GM23248 (cell line): ENCODE results near the gene GDPGP1. TPM values are rescaled to one million over a fixed set of nuclear protein-coding genes. Genes with fewer than 3 reads are reported as not detected.

Experiments used
- DNase-seq: peaks from one replicate; pipeline ENCODE4 v3.0.0-alpha.2; 2015
- H2AFZ ChIP-seq: fragments of 200-600 bp; sonication (generic); 2 replicates; pipeline ENCODE4 v1.6.1; 2016; ENCODE audit warnings: antibody characterized with exemption
- H3F3A ChIP-seq: fragments of 200-600 bp; sonication (generic); 2 replicates; pipeline ENCODE4 v1.6.1; 2016; ENCODE audit warnings: mild to moderate bottlenecking, antibody characterized with exemption, mixed run types; ENCODE audit not compliant: insufficient read depth
- H3K27ac ChIP-seq: fragments of 200-600 bp; sonication (generic); 2 replicates; pipeline ENCODE4 v1.5.1; 2016; ENCODE audit warnings: mild to moderate bottlenecking
- H3K27me3 ChIP-seq: fragments of 200-600 bp; sonication (generic); replicated peaks from 2 replicates; pipeline ENCODE4 v1.6.1; 2016; ENCODE audit warnings: mild to moderate bottlenecking; ENCODE audit not compliant: insufficient read depth
- H3K36me3 ChIP-seq: fragments of 200-600 bp; sonication (generic); 2 replicates; pipeline ENCODE4 v1.6.1; 2016; ENCODE audit warnings: low read depth, mild to moderate bottlenecking
- H3K4me1 ChIP-seq: fragments of 200-600 bp; sonication (generic); 2 replicates; pipeline ENCODE4 v1.6.1; 2016; ENCODE audit warnings: mild to moderate bottlenecking; ENCODE audit not compliant: insufficient read depth
- H3K4me2 ChIP-seq: fragments of 200-600 bp; sonication (generic); one replicate; pipeline ENCODE4 v1.6.1; 2016; ENCODE audit warnings: mild to moderate bottlenecking; ENCODE audit not compliant: unreplicated experiment
- H3K4me3 ChIP-seq: fragments of 200-600 bp; sonication (generic); 2 replicates; pipeline ENCODE4 v1.5.1; 2016; ENCODE audit warnings: mild to moderate bottlenecking
- H3K79me2 ChIP-seq: fragments of 200-600 bp; sonication (generic); 2 replicates; pipeline ENCODE4 v1.6.1; 2016; ENCODE audit warnings: mild to moderate bottlenecking; ENCODE audit not compliant: insufficient read depth
- H3K9ac ChIP-seq: fragments of 200-600 bp; sonication (generic); 2 replicates; pipeline ENCODE4 v1.6.1; 2016; ENCODE audit warnings: mild to moderate bottlenecking
- H3K9me2 ChIP-seq: fragments of 200-600 bp; sonication (generic); 2 replicates; pipeline ENCODE4 v1.6.1; 2016; ENCODE audit warnings: mixed run types, mild to moderate bottlenecking, moderate library complexity; ENCODE audit not compliant: insufficient read depth
- H3K9me3 ChIP-seq: fragments of 200-600 bp; sonication (generic); one replicate; pipeline ENCODE4 v1.6.1; 2017; ENCODE audit warnings: low read depth
- H4K20me1 ChIP-seq: fragments of 200-600 bp; sonication (generic); 2 replicates; pipeline ENCODE4 v1.6.0; 2016; ENCODE audit not compliant: insufficient read depth
- EZH2 ChIP-seq: fragments of 200-600 bp; sonication (generic); IDR thresholded peaks from 2 replicates; pipeline ENCODE4 v1.6.1; 2018; ENCODE audit warnings: antibody characterized with exemption, mild to moderate bottlenecking; ENCODE audit not compliant: insufficient read depth, poor library complexity, severe bottlenecking
- EZH2phosphoT487 ChIP-seq: fragments of 200-600 bp; sonication (generic); IDR thresholded peaks from 2 replicates; pipeline ENCODE4 v1.6.1; 2018; ENCODE audit warnings: antibody characterized with exemption, moderate library complexity, mild to moderate bottlenecking, low read depth; ENCODE audit not compliant: insufficient read depth
- WGBS, 2 experiments: methylation state at CpG; one replicate each; pipeline ENCODE4 v1.1.6; 2015 to 2017; ENCODE audit warnings: low lambda C conversion rate in 2 of 2, low coverage in 1 of 2; ENCODE audit errors: missing lambda C conversion rate in 2 of 2; 5-methylcytosine and 5-hydroxymethylcytosine counted together
- in situ Hi-C: fragments of 300-500 bp; cut with MboI; formaldehyde crosslinking; loops from 2 replicates; pipeline ENCODE4 v1.15.0; 2020
- polyA plus RNA-seq: library from polyadenylated mRNA; unstranded; fragments of >200 nt; fragmentation: Nextera tagmentation; extraction: Ambion mirVana; gene quantifications from 2 replicates; pipeline ENCODE4 v1.2.1, GENCODE V29; 2016
- total RNA-seq: library from RNA; depleted of rRNA; stranded (reverse); fragments of >200 nt; shearing (Covaris generic); gene quantifications from 2 replicates; pipeline ENCODE4 v1.2.3, GENCODE V29; 2014

GDPGP1 gene
- total and polyA plus RNA-seq, 2 experiments from 2014 or later = 1.3 to 9.0 TPM

- no peak overlapping the region for H3K27ac ChIP-seq
- H3K4me2 ChIP-seq = no peak overlapping the region
- H3K79me2 ChIP-seq = no peaks in the 10 kb centered on the region
- TF ChIP-seq EZH2 (no peak), EZH2phosphoT487 (no peak)
- peak; percentile 42 for DNase-seq
- no peaks in the 10 kb centered on the region for H3K9me2 ChIP-seq
- no peaks in the 10 kb centered on the region for H4K20me1 ChIP-seq
- no peaks in the 10 kb centered on the region for H3F3A ChIP-seq
- 77 to 80% methylated on average over 7 to 8 of the region's 8 CpGs for WGBS, 2 experiments
- no peak overlapping the region for H3K4me3 ChIP-seq
- no peak overlapping the region for H3K9ac ChIP-seq
- no peaks in the 10 kb centered on the region for H3K36me3 ChIP-seq
- H3K27me3 ChIP-seq = no peaks in the 10 kb centered on the region
- H3K9me3 ChIP-seq = no peaks in the 10 kb centered on the region
- H2AFZ ChIP-seq = no peak overlapping the region
- in situ Hi-C loops = loop anchor here (5.0 kb wide), 1 partner anchor 52 kb away; no protein-coding TSS in a partner anchor
- no peaks in the 10 kb centered on the region for H3K4me1 ChIP-seq
Observed at GRCh38 chr15:90214553-90215196, 19.3 kb upstream of the GDPGP1 start.

DNA sequence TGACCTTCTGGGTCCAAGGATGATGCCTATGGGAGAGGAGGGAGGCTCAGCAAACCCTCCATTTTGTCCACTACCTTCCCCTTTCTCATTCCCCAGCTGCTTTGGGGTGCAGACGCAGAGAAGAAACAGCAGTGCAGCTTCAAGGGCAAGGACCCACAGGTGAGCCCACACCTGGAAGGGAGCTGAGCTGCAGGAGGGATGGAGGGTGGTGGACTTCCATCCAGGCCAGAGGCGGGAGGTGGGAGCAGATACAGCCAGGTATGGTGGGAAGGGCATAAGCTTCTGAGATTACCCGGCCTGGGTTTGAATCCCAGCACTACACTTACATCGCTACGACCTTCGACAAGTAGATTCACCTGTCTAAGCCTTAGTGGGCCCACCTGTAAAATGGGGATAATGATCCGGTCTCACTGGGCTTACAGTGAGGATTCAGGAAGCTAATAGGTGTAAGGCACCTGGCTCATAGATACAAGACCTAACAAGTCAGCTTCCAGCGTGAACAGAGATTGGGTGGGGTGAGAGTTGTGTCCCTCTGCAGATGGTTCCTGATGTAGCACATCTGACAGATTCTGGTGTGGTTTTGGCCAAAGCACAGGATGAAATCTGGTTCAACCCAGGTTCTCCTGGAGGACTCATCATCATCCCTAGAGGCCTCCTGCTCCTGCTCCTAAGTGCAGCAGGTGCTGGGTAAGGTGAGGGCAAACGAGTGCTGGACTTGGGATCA, 16.2 kb upstream of the GDPGP1 start:
- DNase-seq = no peak
- Histone ChIP-seq H3K9me3 (no peaks in the 10 kb centered on the region), H3F3A (no peaks in the 10 kb centered on the region), H3K4me3 (no peak overlapping the region), H4K20me1 (no peaks in the 10 kb centered on the region), H3K27ac (no peak overlapping the region), H3K79me2 (no peaks in the 10 kb centered on the region), H3K4me2 (no peak overlapping the region), H2AFZ (no peak overlapping the region), H3K4me1 (no peaks in the 10 kb centered on the region), H3K27me3 (no peaks in the 10 kb centered on the region), H3K9ac (no peak overlapping the region), H3K9me2 (no peaks in the 10 kb centered on the region), H3K36me3 (no peaks in the 10 kb centered on the region)
- WGBS, 2 experiments = 79 to 83% methylated on average over 9 of the region's 9 CpGs
- in situ Hi-C loops = loop anchor here (5.0 kb wide), 1 partner anchor 56 kb away; no protein-coding TSS in a partner anchor
- TF ChIP-seq EZH2phosphoT487 (no peak), EZH2 (no peak)

- no peaks in the 10 kb centered on the region for H4K20me1 ChIP-seq
- 54 to 56% methylated on average over 17 of the region's 17 CpGs for WGBS, 2 experiments
- H3K4me3 ChIP-seq = no peak overlapping the region
- no peaks in the 10 kb centered on the region for H3F3A ChIP-seq
- H3K4me2 ChIP-seq = no peak overlapping the region
- H3K27ac ChIP-seq = no peak overlapping the region
- H3K9me3 ChIP-seq = no peaks in the 10 kb centered on the region
- H3K36me3 ChIP-seq = no peaks in the 10 kb centered on the region
- no peaks in the 10 kb centered on the region for H3K79me2 ChIP-seq
- H3K9me2 ChIP-seq = no peaks in the 10 kb centered on the region
- no peaks in the 10 kb centered on the region for H3K27me3 ChIP-seq
- no peaks in the 10 kb centered on the region for H3K4me1 ChIP-seq
- H3K9ac ChIP-seq = no peak overlapping the region
- H2AFZ ChIP-seq = no peak overlapping the region
- in situ Hi-C loops = loop anchor here (5.0 kb wide), 1 partner anchor 57 kb away; no protein-coding TSS in a partner anchor
- TF ChIP-seq EZH2 (no peak), EZH2phosphoT487 (no peak)
- DNase-seq = peak; percentile 53
Observed at GRCh38 chr15:90219421-90220141, 14.4 kb upstream of the GDPGP1 start.

DNA sequence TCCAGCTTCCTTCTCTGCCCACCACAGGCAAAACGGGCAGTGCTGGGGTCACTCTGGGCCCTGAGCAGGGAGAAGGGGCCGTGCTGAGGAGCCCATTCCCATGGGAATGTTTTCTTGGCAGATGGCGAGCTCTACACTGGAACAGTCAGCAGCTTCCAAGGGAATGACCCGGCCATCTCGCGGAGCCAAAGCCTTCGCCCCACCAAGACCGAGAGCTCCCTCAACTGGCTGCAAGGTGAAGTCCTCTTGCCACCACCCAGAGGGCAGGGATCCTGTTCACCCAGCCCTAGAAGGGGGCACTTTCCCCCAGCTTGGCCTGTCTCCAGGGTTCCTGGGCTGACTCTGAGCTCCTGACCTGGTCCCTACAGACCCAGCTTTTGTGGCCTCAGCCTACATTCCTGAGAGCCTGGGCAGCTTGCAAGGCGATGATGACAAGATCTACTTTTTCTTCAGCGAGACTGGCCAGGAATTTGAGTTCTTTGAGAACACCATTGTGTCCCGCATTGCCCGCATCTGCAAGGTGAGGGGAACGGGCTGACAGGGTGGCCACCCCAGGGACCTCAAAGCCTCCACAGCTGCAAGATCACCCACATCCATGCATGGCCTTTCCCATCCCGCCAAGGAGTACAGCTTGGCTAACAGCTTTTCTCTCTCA, 12.6 kb upstream of the GDPGP1 start:
- no peaks in the 10 kb centered on the region for H3K36me3 ChIP-seq
- H3K4me1 ChIP-seq = no peaks in the 10 kb centered on the region
- H3K9ac ChIP-seq = no peak overlapping the region
- no peak overlapping the region for H3K4me2 ChIP-seq
- no peaks in the 10 kb centered on the region for H3F3A ChIP-seq
- no peak for TF ChIP-seq EZH2
- TF ChIP-seq EZH2phosphoT487 = no peak
- H3K79me2 ChIP-seq = no peaks in the 10 kb centered on the region
- H3K9me3 ChIP-seq = no peaks in the 10 kb centered on the region
- no peak overlapping the region for H3K4me3 ChIP-seq
- peak; percentile 91 for DNase-seq
- 50 to 51% methylated on average over 14 of the region's 14 CpGs for WGBS, 2 experiments
- H4K20me1 ChIP-seq = no peaks in the 10 kb centered on the region
- no peaks in the 10 kb centered on the region for H3K9me2 ChIP-seq
- no peak overlapping the region for H2AFZ ChIP-seq
- no peak overlapping the region for H3K27ac ChIP-seq
- no peaks in the 10 kb centered on the region for H3K27me3 ChIP-seq
- in situ Hi-C loops = no loop called here
